ENCODE data around the gene ULK4. TPM values are rescaled to one million over a fixed set of nuclear protein-coding genes. Genes with fewer than 3 reads are reported as not detected.

The ULK4 gene
- polyA plus RNA-seq, 1 of the 3 experiments (the other 2 are of a cell fraction): 6.2 TPM

- 71% methylated on average over 3 of the region's 3 CpGs for WGBS (ENCODE audit: low lambda C conversion rate)
- Histone ChIP-seq H4K20me1 (ENCODE audit: insufficient read depth) (no peaks in the 10 kb centered on the region), H3K36me3 (replicated peaks in 1 of 2; ENCODE audit: control insufficient read depth in 1 of 2, insufficient read depth in 2 of 2, low read length in 1 of 2) (no peaks in the 10 kb centered on the region), H3K27me3 (ENCODE audit: insufficient read depth) (no peaks in the 10 kb centered on the region), H3K79me2 (ENCODE audit: insufficient read depth) (no peaks in the 10 kb centered on the region), H3K4me1 (ENCODE audit: control insufficient read depth in 1 of 2, insufficient read depth in 2 of 2, low read depth in 1 of 2, low read length in 1 of 2) (peaks cover 0 to 16% of the 10 kb centered on the region in 2 experiments; a peak in 3 of 4 replicates), H2AFZ (ENCODE audit: low read depth) (no peak overlapping the region), H3K4me3 (ENCODE audit: low read depth in 2 of 2, low read length in 1 of 2) (no peak overlapping the region), H3K9ac (no peak overlapping the region), H3F3A (replicated peaks; ENCODE audit: insufficient read depth) (peaks cover 5% of the 10 kb centered on the region), H3K27ac (ENCODE audit: low read depth in 2 of 2, low read length in 1 of 2) (no peak overlapping the region), H3K4me2 (no peak overlapping the region), H3K9me3 (no peaks in the 10 kb centered on the region), H3K9me2 (no peaks in the 10 kb centered on the region)
- POLR2A ChIA-PET: no interaction called here
- TF ChIP-seq POLR2AphosphoS5 (IDR thresholded peaks at IDR 0.05; ENCODE audit: low read depth, low read length): no peak
- TF ChIP-seq, protein P1, sequence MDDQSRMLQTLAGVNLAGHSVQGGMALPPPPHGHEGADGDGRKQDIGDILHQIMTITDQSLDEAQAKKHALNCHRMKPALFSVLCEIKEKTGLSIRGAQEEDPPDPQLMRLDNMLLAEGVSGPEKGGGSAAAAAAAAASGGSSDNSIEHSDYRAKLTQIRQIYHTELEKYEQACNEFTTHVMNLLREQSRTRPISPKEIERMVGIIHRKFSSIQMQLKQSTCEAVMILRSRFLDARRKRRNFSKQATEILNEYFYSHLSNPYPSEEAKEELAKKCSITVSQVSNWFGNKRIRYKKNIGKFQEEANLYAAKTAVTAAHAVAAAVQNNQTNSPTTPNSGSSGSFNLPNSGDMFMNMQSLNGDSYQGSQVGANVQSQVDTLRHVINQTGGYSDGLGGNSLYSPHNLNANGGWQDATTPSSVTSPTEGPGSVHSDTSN (IDR thresholded peaks at IDR 0.05): no peak
- TF ChIP-seq MXI1 (IDR thresholded peaks at IDR 0.05; ENCODE audit: low read depth, low read length): no peak
- no peak for TF ChIP-seq RCOR1 (IDR thresholded peaks at IDR 0.05; ENCODE audit: low read length)
- TF ChIP-seq CHD2 (IDR thresholded peaks at IDR 0.05; ENCODE audit: low read length, partially characterized antibody): no peak
- TF ChIP-seq, protein P2, sequence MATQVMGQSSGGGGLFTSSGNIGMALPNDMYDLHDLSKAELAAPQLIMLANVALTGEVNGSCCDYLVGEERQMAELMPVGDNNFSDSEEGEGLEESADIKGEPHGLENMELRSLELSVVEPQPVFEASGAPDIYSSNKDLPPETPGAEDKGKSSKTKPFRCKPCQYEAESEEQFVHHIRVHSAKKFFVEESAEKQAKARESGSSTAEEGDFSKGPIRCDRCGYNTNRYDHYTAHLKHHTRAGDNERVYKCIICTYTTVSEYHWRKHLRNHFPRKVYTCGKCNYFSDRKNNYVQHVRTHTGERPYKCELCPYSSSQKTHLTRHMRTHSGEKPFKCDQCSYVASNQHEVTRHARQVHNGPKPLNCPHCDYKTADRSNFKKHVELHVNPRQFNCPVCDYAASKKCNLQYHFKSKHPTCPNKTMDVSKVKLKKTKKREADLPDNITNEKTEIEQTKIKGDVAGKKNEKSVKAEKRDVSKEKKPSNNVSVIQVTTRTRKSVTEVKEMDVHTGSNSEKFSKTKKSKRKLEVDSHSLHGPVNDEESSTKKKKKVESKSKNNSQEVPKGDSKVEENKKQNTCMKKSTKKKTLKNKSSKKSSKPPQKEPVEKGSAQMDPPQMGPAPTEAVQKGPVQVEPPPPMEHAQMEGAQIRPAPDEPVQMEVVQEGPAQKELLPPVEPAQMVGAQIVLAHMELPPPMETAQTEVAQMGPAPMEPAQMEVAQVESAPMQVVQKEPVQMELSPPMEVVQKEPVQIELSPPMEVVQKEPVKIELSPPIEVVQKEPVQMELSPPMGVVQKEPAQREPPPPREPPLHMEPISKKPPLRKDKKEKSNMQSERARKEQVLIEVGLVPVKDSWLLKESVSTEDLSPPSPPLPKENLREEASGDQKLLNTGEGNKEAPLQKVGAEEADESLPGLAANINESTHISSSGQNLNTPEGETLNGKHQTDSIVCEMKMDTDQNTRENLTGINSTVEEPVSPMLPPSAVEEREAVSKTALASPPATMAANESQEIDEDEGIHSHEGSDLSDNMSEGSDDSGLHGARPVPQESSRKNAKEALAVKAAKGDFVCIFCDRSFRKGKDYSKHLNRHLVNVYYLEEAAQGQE (IDR thresholded peaks at IDR 0.05; ENCODE audit: low read depth, low read length): no peak
- TF ChIP-seq TAF1 (IDR thresholded peaks at IDR 0.05; ENCODE audit: borderline replicate concordance, low read depth, low read length): no peak
- DNase-seq: no peak
- CTCF ChIA-PET: interaction anchor here (1.3 kb wide), 1 partner anchor 10 kb away, joined by 3 read pairs; no protein-coding TSS in a partner anchor
Observed at GRCh38 chr3:41299036-41299435, 662.9 kb downstream of the ULK4 start.

- Histone ChIP-seq H3K4me3 (ENCODE audit: low read depth in 2 of 2, low read length in 1 of 2) (no peak overlapping the region), H3K9me3 (no peaks in the 10 kb centered on the region), H2AFZ (ENCODE audit: low read depth) (no peak overlapping the region), H3K79me2 (ENCODE audit: insufficient read depth) (no peaks in the 10 kb centered on the region), H3K4me2 (no peak overlapping the region), H3K9ac (no peak overlapping the region), H3F3A (replicated peaks; ENCODE audit: insufficient read depth) (no peaks in the 10 kb centered on the region), H3K27me3 (ENCODE audit: insufficient read depth) (no peaks in the 10 kb centered on the region), H3K36me3 (replicated peaks in 1 of 2; ENCODE audit: control insufficient read depth in 1 of 2, insufficient read depth in 2 of 2, low read length in 1 of 2) (no peaks in the 10 kb centered on the region), H4K20me1 (ENCODE audit: insufficient read depth) (no peaks in the 10 kb centered on the region), H3K27ac (ENCODE audit: low read depth in 2 of 2, low read length in 1 of 2) (no peak overlapping the region), H3K9me2 (no peaks in the 10 kb centered on the region), H3K4me1 (ENCODE audit: control insufficient read depth in 1 of 2, insufficient read depth in 2 of 2, low read depth in 1 of 2, low read length in 1 of 2) (peaks cover 0 to 9% of the 10 kb centered on the region in 2 experiments; a peak in 2 of 4 replicates)
- POLR2A ChIA-PET: no interaction called here
- no peak for DNase-seq
- CTCF ChIA-PET: no interaction called here
- WGBS (ENCODE audit: low lambda C conversion rate): 50% methylated on average over 1 of the region's 1 CpG
- TF ChIP-seq FOXJ3 (CRISPR knock-in tag; IDR thresholded peaks at IDR 0.05) (no peak), TAF1 (IDR thresholded peaks at IDR 0.05; ENCODE audit: borderline replicate concordance, low read depth, low read length) (no peak), POLR2AphosphoS5 (IDR thresholded peaks at IDR 0.05; ENCODE audit: low read depth, low read length) (no peak), CHD2 (IDR thresholded peaks at IDR 0.05; ENCODE audit: low read length, partially characterized antibody) (no peak), ZBTB33 (IDR thresholded peaks at IDR 0.05; ENCODE audit: borderline replicate concordance, low read depth) (no peak), GABPA (IDR thresholded peaks at IDR 0.05; ENCODE audit: low read depth) (no peak)
- TF ChIP-seq, protein P3, sequence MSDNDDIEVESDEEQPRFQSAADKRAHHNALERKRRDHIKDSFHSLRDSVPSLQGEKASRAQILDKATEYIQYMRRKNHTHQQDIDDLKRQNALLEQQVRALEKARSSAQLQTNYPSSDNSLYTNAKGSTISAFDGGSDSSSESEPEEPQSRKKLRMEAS (IDR thresholded peaks at IDR 0.05; ENCODE audit: low read depth): no peak
- TF ChIP-seq, protein P4, sequence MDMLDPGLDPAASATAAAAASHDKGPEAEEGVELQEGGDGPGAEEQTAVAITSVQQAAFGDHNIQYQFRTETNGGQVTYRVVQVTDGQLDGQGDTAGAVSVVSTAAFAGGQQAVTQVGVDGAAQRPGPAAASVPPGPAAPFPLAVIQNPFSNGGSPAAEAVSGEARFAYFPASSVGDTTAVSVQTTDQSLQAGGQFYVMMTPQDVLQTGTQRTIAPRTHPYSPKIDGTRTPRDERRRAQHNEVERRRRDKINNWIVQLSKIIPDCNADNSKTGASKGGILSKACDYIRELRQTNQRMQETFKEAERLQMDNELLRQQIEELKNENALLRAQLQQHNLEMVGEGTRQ (IDR thresholded peaks at IDR 0.05; ENCODE audit: borderline replicate concordance, low read depth, low read length): no peak
- TF ChIP-seq, protein P1 (IDR thresholded peaks at IDR 0.05): no peak
- TF ChIP-seq, protein P2 (IDR thresholded peaks at IDR 0.05; ENCODE audit: low read depth, low read length): no peak
Observed at GRCh38 chr3:41297750-41298149, 664.2 kb downstream of the ULK4 start.
